Karpas-422 (cell line): ENCODE data around the gene RAB5IF. TPM values are rescaled to one million over a fixed set of nuclear protein-coding genes. Genes with fewer than 3 reads are reported as not detected.

Experiments used
- DNase-seq: peaks from one replicate; pipeline ENCODE4 v3.0.0-alpha.2; 2015
- H2AFZ ChIP-seq: fragments of 200-600 bp; sonication (generic); 2 replicates; pipeline ENCODE4 v1.6.1; 2014; ENCODE audit warnings: antibody characterized with exemption, low read length, mixed read lengths
- H3K27ac ChIP-seq: fragments of 200-600 bp; sonication (generic); 2 replicates; pipeline ENCODE4 v1.5.1; 2014; ENCODE audit warnings: mild to moderate bottlenecking, low read length, moderate library complexity
- H3K27me3 ChIP-seq: fragments of 200-600 bp; sonication (generic); 2 replicates; pipeline ENCODE4 v1.6.1; 2014; ENCODE audit warnings: low read length, mixed read lengths
- H3K36me3 ChIP-seq: fragments of 200-600 bp; sonication (generic); 2 replicates; pipeline ENCODE4 v1.6.1; 2014; ENCODE audit warnings: low read length, mixed read lengths; ENCODE audit not compliant: insufficient read depth
- H3K4me1 ChIP-seq: fragments of 200-600 bp; sonication (generic); 2 replicates; pipeline ENCODE4 v1.6.1; 2014; ENCODE audit warnings: mild to moderate bottlenecking, low read length, mixed read lengths
- H3K4me2 ChIP-seq: fragments of 200-600 bp; sonication (generic); 2 replicates; pipeline ENCODE4 v1.6.1; 2014; ENCODE audit warnings: low read length, low read depth, mild to moderate bottlenecking; ENCODE audit not compliant: poor library complexity, severe bottlenecking
- H3K4me3 ChIP-seq: fragments of 200-600 bp; sonication (generic); 2 replicates; pipeline ENCODE4 v1.5.1; 2014; ENCODE audit warnings: mild to moderate bottlenecking, antibody characterized with exemption, low read length, mixed read lengths
- H3K79me2 ChIP-seq: fragments of 200-600 bp; sonication (generic); 2 replicates; pipeline ENCODE4 v1.6.1; 2014; ENCODE audit warnings: mild to moderate bottlenecking, low read length, mixed read lengths
- H3K9ac ChIP-seq: fragments of 200-600 bp; sonication (generic); 2 replicates; pipeline ENCODE4 v1.6.0; 2014; ENCODE audit warnings: low read length
- H3K9me2 ChIP-seq: fragments of 200-600 bp; sonication (generic), shearing (Covaris generic); replicated peaks from 2 replicates; pipeline ENCODE4 v1.6.0; 2014; ENCODE audit warnings: mild to moderate bottlenecking, low read length, moderate library complexity; ENCODE audit not compliant: insufficient read depth
- H3K9me3 ChIP-seq: fragments of 300-700, 200-600 bp; sonication (generic); 2 replicates; pipeline ENCODE4 v1.6.1; 2014; ENCODE audit warnings: low read length, mixed read lengths
- H4K20me1 ChIP-seq: fragments of 200-600 bp; sonication (generic); 2 replicates; pipeline ENCODE4 v1.6.1; 2014; ENCODE audit warnings: mild to moderate bottlenecking, antibody characterized with exemption, low read length, low read depth; ENCODE audit not compliant: insufficient read depth
- total RNA-seq: library from RNA; depleted of rRNA; stranded (reverse); fragments of >200 nt; shearing (Covaris generic); gene quantifications from 2 replicates; pipeline ENCODE4 v1.2.3, GENCODE V29; 2014; ENCODE audit warnings: low replicate concordance

Gene RAB5IF
- total RNA-seq, 1 experiment from 2014 or later: 82.1 TPM

- no peak overlapping the region for H2AFZ ChIP-seq
- H3K9me3 ChIP-seq: no peaks in the 10 kb centered on the region
- H3K36me3 ChIP-seq: peaks cover 18% of the 10 kb centered on the region; the same call in 1 of the 2 replicates
- H3K79me2 ChIP-seq: peaks cover 55% of the 10 kb centered on the region
- H3K4me1 ChIP-seq: peaks cover 6% of the 10 kb centered on the region
- H3K27ac ChIP-seq: no peak overlapping the region
- no peak overlapping the region for H3K9ac ChIP-seq
- H4K20me1 ChIP-seq: peaks cover 24% of the 10 kb centered on the region; the same call in 1 of the 2 replicates
- H3K4me3 ChIP-seq: no peak overlapping the region
- no peaks in the 10 kb centered on the region for H3K9me2 ChIP-seq
- no peak for DNase-seq
- H3K27me3 ChIP-seq: no peaks in the 10 kb centered on the region
- H3K4me2 ChIP-seq: no peak overlapping the region
These were observed 25.5 kb upstream of the RAB5IF start for GRCh38 chr20:36579996-36580545.

- Histone ChIP-seq H3K27me3 (no peaks in the 10 kb centered on the region), H3K36me3 (peaks cover 18% of the 10 kb centered on the region; the same call in 1 of the 2 replicates), H3K4me1 (no peaks in the 10 kb centered on the region), H3K9ac (no peak overlapping the region), H3K79me2 (peaks cover 33% of the 10 kb centered on the region), H3K9me2 (no peaks in the 10 kb centered on the region), H3K4me2 (no peak overlapping the region), H4K20me1 (peaks cover 10% of the 10 kb centered on the region; the same call in 1 of the 2 replicates), H3K9me3 (no peaks in the 10 kb centered on the region), H3K4me3 (no peak overlapping the region), H3K27ac (no peak overlapping the region), H2AFZ (no peak overlapping the region)
- no peak for DNase-seq
These were observed 23.3 kb upstream of the RAB5IF start for GRCh38 chr20:36582322-36582721.

- no peak overlapping the region for H2AFZ ChIP-seq
- no peaks in the 10 kb centered on the region for H3K9me2 ChIP-seq
- peaks cover 29% of the 10 kb centered on the region for H3K79me2 ChIP-seq
- H3K4me3 ChIP-seq: no peak overlapping the region
- H3K9ac ChIP-seq: no peak overlapping the region
- peaks cover 18% of the 10 kb centered on the region; the same call in 1 of the 2 replicates for H3K36me3 ChIP-seq
- H3K9me3 ChIP-seq: no peaks in the 10 kb centered on the region
- H3K4me1 ChIP-seq: no peaks in the 10 kb centered on the region
- H3K27me3 ChIP-seq: no peaks in the 10 kb centered on the region
- DNase-seq: no peak
- H3K4me2 ChIP-seq: no peak overlapping the region
- peaks cover 9% of the 10 kb centered on the region; the same call in 1 of the 2 replicates for H4K20me1 ChIP-seq
- no peak overlapping the region for H3K27ac ChIP-seq
These were observed 22.8 kb upstream of the RAB5IF start for GRCh38 chr20:36582821-36583220.

- no peak overlapping the region for H3K4me2 ChIP-seq
- no peak overlapping the region for H3K27ac ChIP-seq
- peaks cover 21% of the 10 kb centered on the region; the same call in 1 of the 2 replicates for H3K36me3 ChIP-seq
These were observed 21.5 kb upstream of the RAB5IF start for GRCh38 chr20:36584018-36584481.

GRCh38 chr20:36585410-36586125 lies 20.0 kb upstream of the RAB5IF start:
- no peak overlapping the region for H3K9ac ChIP-seq
- no peaks in the 10 kb centered on the region for H3K27me3 ChIP-seq
- H2AFZ ChIP-seq: no peak overlapping the region
- H3K27ac ChIP-seq: no peak overlapping the region
- H3K4me3 ChIP-seq: no peak overlapping the region
- peaks cover 17% of the 10 kb centered on the region; the same call in 1 of the 2 replicates for H3K36me3 ChIP-seq
- no peaks in the 10 kb centered on the region for H3K9me3 ChIP-seq
- H3K4me2 ChIP-seq: no peak overlapping the region
- no peak for DNase-seq
- H3K4me1 ChIP-seq: no peaks in the 10 kb centered on the region; the same call in 1 of the 2 replicates
- no peaks in the 10 kb centered on the region for H4K20me1 ChIP-seq
- no peaks in the 10 kb centered on the region for H3K9me2 ChIP-seq
- peaks cover 9% of the 10 kb centered on the region; the same call in 1 of the 2 replicates for H3K79me2 ChIP-seq

More at GRCh38 chr20:36584018-36584481, 21.5 kb upstream of the RAB5IF start:
- Histone ChIP-seq H3K9me2 (no peaks in the 10 kb centered on the region), H3K4me1 (no peaks in the 10 kb centered on the region; the same call in 1 of the 2 replicates), H3K9ac (no peak overlapping the region), H4K20me1 (no peaks in the 10 kb centered on the region), H3K27me3 (no peaks in the 10 kb centered on the region), H3K4me3 (no peak overlapping the region), H3K79me2 (peaks cover 18% of the 10 kb centered on the region), H2AFZ (no peak overlapping the region), H3K9me3 (no peaks in the 10 kb centered on the region)
- DNase-seq: no peak

GRCh38 chr20:36587388-36588070 lies 18.1 kb upstream of the RAB5IF start:
- Histone ChIP-seq H3K4me1 (peaks cover 3% of the 10 kb centered on the region), H3K27me3 (no peaks in the 10 kb centered on the region), H4K20me1 (no peaks in the 10 kb centered on the region), H3K9ac (no peak overlapping the region), H2AFZ (no peak overlapping the region), H3K27ac (no peak overlapping the region), H3K79me2 (peaks cover 1% of the 10 kb centered on the region; the same call in 1 of the 2 replicates), H3K9me3 (no peaks in the 10 kb centered on the region), H3K4me2 (no peak overlapping the region), H3K36me3 (peaks cover 8% of the 10 kb centered on the region; the same call in 1 of the 2 replicates), H3K4me3 (no peak overlapping the region), H3K9me2 (no peaks in the 10 kb centered on the region)
- DNase-seq: no peak

- Histone ChIP-seq H3K4me3 (no peak overlapping the region), H3K27ac (no peak overlapping the region), H3K9me2 (no peaks in the 10 kb centered on the region), H3K4me2 (no peak overlapping the region), H4K20me1 (no peaks in the 10 kb centered on the region), H2AFZ (no peak overlapping the region), H3K9ac (no peak overlapping the region), H3K9me3 (no peaks in the 10 kb centered on the region), H3K36me3 (peaks cover 7% of the 10 kb centered on the region; the same call in 1 of the 2 replicates), H3K27me3 (no peaks in the 10 kb centered on the region), H3K79me2 (no peaks in the 10 kb centered on the region), H3K4me1 (peaks cover 40% of the 10 kb centered on the region)
- no peak for DNase-seq
These were observed 14.3 kb upstream of the RAB5IF start for GRCh38 chr20:36591281-36591680.
